K562 (cell line): Measurements from ENCODE around the gene C1orf21. TPM values are rescaled to one million over a fixed set of nuclear protein-coding genes. Genes with fewer than 3 reads are reported as not detected.

Experiments
- ATAC-seq: fragments of 200-7000 bp; cut with Tn5 transposase; 3 replicates; pipeline ENCODE4 v1.9.1; 2020; ENCODE audit warnings: moderate library complexity
- BruUV-seq: library from RNA; stranded (reverse); fragments of 400-500 nt; replicated peaks from 2 replicates; lab custom pipeline; 2021; lab: Mats Ljungman, UMichigan
- CTCF ChIA-PET: fragments of 300-600 bp; formaldehyde crosslinking; extraction: SDS; loops from one replicate; lab custom pipeline; 2021; ENCODE audit warnings: low intra/inter-chr PET ratio; lab: Yijun Ruan, JAX
- POLR2A ChIA-PET: fragments of 300-600, 350-650 bp; sonication (Branson Sonifier 250); formaldehyde crosslinking; extraction: SDS; loops from one replicate; lab custom pipeline; 2021; ENCODE audit warnings: antibody characterized with exemption, inconsistent platforms; lab: Yijun Ruan, JAX
- DNase-seq, 4 experiments: peaks; one replicate each; pipeline versions ENCODE4 v3.0.0 to v3.0.0-alpha.2; 2011 to 2018; ENCODE audit warnings: low spot score in 3 of 4, mixed read lengths in 3 of 4; ENCODE audit errors: extremely low read depth in 1 of 4
- FAIRE-seq: peaks from 2 replicates; lab custom pipeline; 2011; peaks lifted over from hg19 to GRCh38; lab: Jason Lieb, UNC
- H2AFZ ChIP-seq: 2 replicates; pipeline ENCODE4 v1.6.0; 2011; ENCODE audit warnings: low read depth, low read length, control low read depth, inconsistent platforms
- H3K27ac ChIP-seq: fragments of 200-600 bp; 3 replicates; pipeline ENCODE4 v1.8.0; 2011; ENCODE audit warnings: low read depth, mild to moderate bottlenecking, control low read depth, inconsistent platforms, low read length, moderate library complexity, mixed read lengths; ENCODE audit errors: extremely low read depth
- H3K27me3 ChIP-seq, 2 experiments: fragments of 300-600 bp in 1 of 2; 2 replicates in 1 of 2; 3 replicates in 1 of 2; pipeline versions ENCODE4 v1.6.0 to v1.8.0; 2011; ENCODE audit warnings: inconsistent platforms in 2 of 2, low read length in 2 of 2, mild to moderate bottlenecking in 1 of 2, mixed read lengths in 1 of 2, moderate library complexity in 1 of 2; ENCODE audit not compliant: control insufficient read depth in 2 of 2, insufficient read depth in 2 of 2
- H3K36me3 ChIP-seq: fragments of 300-600 bp; 3 replicates; pipeline ENCODE4 v1.8.0; 2011; ENCODE audit warnings: mild to moderate bottlenecking, low read length, inconsistent platforms; ENCODE audit not compliant: control insufficient read depth, insufficient read depth
- H3K4me1 ChIP-seq, 2 experiments: fragments of 200-600 bp in 1 of 2; replicated peaks in 1 of 2; 2 replicates in 1 of 2; 3 replicates in 1 of 2; pipeline versions ENCODE4 v1.5.1 to v1.8.0; 2011; ENCODE audit warnings: inconsistent platforms in 2 of 2, low read length in 2 of 2, mild to moderate bottlenecking in 1 of 2, mixed read lengths in 1 of 2, moderate library complexity in 1 of 2; ENCODE audit not compliant: control insufficient read depth in 2 of 2, insufficient read depth in 2 of 2
- H3K4me2 ChIP-seq: 2 replicates; pipeline ENCODE4 v1.6.1; 2011; ENCODE audit warnings: low read length, control low read depth, inconsistent platforms, mixed read lengths; ENCODE audit not compliant: insufficient read depth
- H3K4me3 ChIP-seq: fragments of 200-600 bp; sonication (generic), shearing (Covaris generic); 2 replicates; pipeline ENCODE4 v1.5.1; 2016; ENCODE audit warnings: control low read depth, inconsistent platforms
- H3K79me2 ChIP-seq: fragments of 200-600 bp; 3 replicates; pipeline ENCODE4 v1.8.0; 2011; ENCODE audit warnings: low read length, inconsistent platforms; ENCODE audit not compliant: control insufficient read depth, insufficient read depth
- H3K9ac ChIP-seq, 2 experiments: 2 replicates each; pipeline versions ENCODE4 v1.6.0 to v1.6.1; 2011; ENCODE audit warnings: low read depth in 2 of 2, low read length in 2 of 2, control low read depth in 1 of 2, inconsistent platforms in 1 of 2, mild to moderate bottlenecking in 1 of 2, mixed read lengths in 1 of 2; ENCODE audit not compliant: insufficient read depth in 1 of 2
- H3K9me1 ChIP-seq: one replicate; pipeline ENCODE4 v1.6.0; 2011; ENCODE audit warnings: inconsistent platforms, mild to moderate bottlenecking, low read length, moderate library complexity; ENCODE audit not compliant: control insufficient read depth, insufficient read depth
- H3K9me3 ChIP-seq: replicated peaks from 2 replicates; pipeline ENCODE4 v1.5.1; 2011; ENCODE audit warnings: low read depth, low read length, inconsistent platforms; ENCODE audit not compliant: control insufficient read depth, insufficient read depth
- H4K20me1 ChIP-seq: replicated peaks from 2 replicates; pipeline ENCODE4 v1.6.1; 2011; ENCODE audit warnings: low read length, inconsistent platforms, mixed read lengths; ENCODE audit not compliant: control insufficient read depth, insufficient read depth
- RBBP5 ChIP-seq: fragments of 200-600 bp; sonication (generic); IDR thresholded peaks from 2 replicates; pipeline ENCODE4 v1.6.1; 2012; ENCODE audit warnings: borderline replicate concordance, mild to moderate bottlenecking, low read length, control low read depth, inconsistent platforms; ENCODE audit not compliant: insufficient read depth, poor library complexity, severe bottlenecking
- THRB ChIP-seq: fragments of 450-650 bp; formaldehyde crosslinking; conservative IDR thresholded peaks from 2 replicates; pipeline ENCODE4 v1.4.0; 2022; ENCODE audit warnings: mild to moderate bottlenecking, missing genetic modification characterization
- WGBS: fragments of 100-300 bp; shearing (Covaris generic); methylation state at CpG from one replicate; pipeline ENCODE4 v1.1.6; 2016; ENCODE audit warnings: low coverage, mixed read lengths; ENCODE audit not compliant: insufficient coverage; ENCODE audit errors: missing lambda C conversion rate; 5-methylcytosine and 5-hydroxymethylcytosine counted together
- in situ Hi-C: fragments of 300-500 bp; cut with MboI; formaldehyde crosslinking; loops from 4 replicates; pipeline ENCODE4 v1.15.0; 2018; ENCODE audit warnings: inconsistent platforms, mixed read lengths
- intact Hi-C: fragments of 100-400 bp; cut with micrococcal nuclease; formaldehyde crosslinking; loops from 2 replicates; pipeline ENCODE4 v1.14.2; 2022
- polyA plus RNA-seq, 8 experiments: library from polyadenylated mRNA; depleted of rRNA in 4 of 8; stranded (reverse) in 5 of 8; unstranded in 3 of 8; fragments of >200 nt; fragmentation: Nextera tagmentation in 2 of 8; fragmentation: Illumina TruSeq in 1 of 8; extraction: Ambion mirVana in 2 of 8; extraction: Trizol in 1 of 8; gene quantifications; 2 replicates each; pipeline versions ENCODE4 v1.2.1 to v1.2.3, GENCODE V29; 2011 to 2014; ENCODE audit warnings: inconsistent platforms in 1 of 8, missing spikeins in 1 of 8
- total RNA-seq, 7 experiments: library from RNA; depleted of rRNA in 6 of 7; stranded (reverse); fragments of >200 nt in 6 of 7; fragmentation: Illumina TruSeq in 2 of 7; extraction: Trizol in 2 of 7; gene quantifications; 2 replicates each; pipeline versions ENCODE4 v1.2.1 to v1.2.3, GENCODE V29; 2011 to 2021; ENCODE audit warnings: low replicate concordance in 1 of 7
- TF ChIP-seq, protein P1 (sequence below), 3 experiments: IDR thresholded peaks in 2 of 3; conservative IDR thresholded peaks in 1 of 3; 2 replicates each; pipeline ENCODE4 v1.5.1; 2011 to 2012; ENCODE audit warnings: low read length in 3 of 3, mild to moderate bottlenecking in 3 of 3, control low read depth in 2 of 3, improper control_type of control experiment in 1 of 3, inconsistent platforms in 1 of 3, low read depth in 1 of 3, mixed read lengths in 1 of 3, moderate library complexity in 1 of 3; ENCODE audit not compliant: insufficient read depth in 2 of 3

C1orf21 gene
- total and polyA plus RNA-seq, 9 of the 15 experiments (the other 6 are each of a cell fraction or from before 2014, with no cell fraction given): under 0.01 to 0.31 (median 0.07) TPM

DNA sequence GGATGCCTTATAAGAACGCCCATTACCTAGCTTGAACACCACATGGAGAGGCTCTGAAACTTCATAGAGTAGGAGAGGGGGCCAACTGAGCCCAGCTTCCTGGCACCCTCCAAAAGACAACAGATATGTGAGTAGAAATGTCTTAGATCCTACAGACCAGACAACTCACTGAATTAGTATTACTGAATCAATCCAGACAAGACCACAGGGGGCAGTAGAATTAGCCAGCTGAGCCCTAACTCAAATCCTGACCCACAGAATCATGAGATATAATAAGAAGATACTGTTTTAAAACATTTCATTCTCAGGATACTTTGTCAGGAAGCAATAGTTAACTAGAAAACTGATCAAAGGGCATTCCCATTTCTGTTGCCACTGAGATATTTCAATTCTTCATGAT is 45.8 kb upstream of the C1orf21 start:
- DNase-seq: peak in 1 of 4 experiments; percentile 10
- H3K9me1 ChIP-seq: no peaks in the 10 kb centered on the region
- TF ChIP-seq THRB (CRISPR knock-in tag) (no peak), RBBP5 (no peak)
- TF ChIP-seq, protein P1, sequence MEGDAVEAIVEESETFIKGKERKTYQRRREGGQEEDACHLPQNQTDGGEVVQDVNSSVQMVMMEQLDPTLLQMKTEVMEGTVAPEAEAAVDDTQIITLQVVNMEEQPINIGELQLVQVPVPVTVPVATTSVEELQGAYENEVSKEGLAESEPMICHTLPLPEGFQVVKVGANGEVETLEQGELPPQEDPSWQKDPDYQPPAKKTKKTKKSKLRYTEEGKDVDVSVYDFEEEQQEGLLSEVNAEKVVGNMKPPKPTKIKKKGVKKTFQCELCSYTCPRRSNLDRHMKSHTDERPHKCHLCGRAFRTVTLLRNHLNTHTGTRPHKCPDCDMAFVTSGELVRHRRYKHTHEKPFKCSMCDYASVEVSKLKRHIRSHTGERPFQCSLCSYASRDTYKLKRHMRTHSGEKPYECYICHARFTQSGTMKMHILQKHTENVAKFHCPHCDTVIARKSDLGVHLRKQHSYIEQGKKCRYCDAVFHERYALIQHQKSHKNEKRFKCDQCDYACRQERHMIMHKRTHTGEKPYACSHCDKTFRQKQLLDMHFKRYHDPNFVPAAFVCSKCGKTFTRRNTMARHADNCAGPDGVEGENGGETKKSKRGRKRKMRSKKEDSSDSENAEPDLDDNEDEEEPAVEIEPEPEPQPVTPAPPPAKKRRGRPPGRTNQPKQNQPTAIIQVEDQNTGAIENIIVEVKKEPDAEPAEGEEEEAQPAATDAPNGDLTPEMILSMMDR (IDR thresholded peaks at IDR 0.05 in 2 of 3, conservative IDR thresholded peaks at IDR 0.05 in 1 of 3; ENCODE audit: insufficient read depth in 2 of 3, low read depth in 1 of 3, low read length in 3 of 3): peak in 2 of 3 experiments; percentile 12 to 18; a peak in 1 of 6 replicates
- no peaks in the 10 kb centered on the region for H3K27me3 ChIP-seq
- no peak overlapping the region for H3K27ac ChIP-seq
- H3K36me3 ChIP-seq: no peaks in the 10 kb centered on the region
- no peaks in the 10 kb centered on the region for H4K20me1 ChIP-seq
- in situ Hi-C loops: no loop called here
- BruUV-seq: no TSS peak
- POLR2A ChIA-PET: no interaction called here
- CTCF ChIA-PET: no interaction called here
- H3K9ac ChIP-seq: no peak overlapping the region
- H3K9me3 ChIP-seq: no peaks in the 10 kb centered on the region
- 0% methylated on average over 1 of the region's 1 CpG for WGBS
- H3K4me2 ChIP-seq: no peak overlapping the region
- ATAC-seq: no peak
- intact Hi-C loops: no loop called here
- no peaks in the 10 kb centered on the region for H3K4me1 ChIP-seq
- no peaks in the 10 kb centered on the region for H3K79me2 ChIP-seq
- H2AFZ ChIP-seq: no peak overlapping the region
- FAIRE-seq: no peak
- no peak overlapping the region for H3K4me3 ChIP-seq
